HG02840 (cell line): ENCODE results near the gene NLGN2.

ENCODE experiments used
- ATAC-seq: cut with Tn5 transposase; IDR thresholded peaks from one replicate; pipeline ENCODE4 v1.9.1; 2021; ENCODE audit warnings: mild to moderate bottlenecking, moderate library complexity, moderate number of reproducible peaks; ENCODE audit not compliant: unreplicated experiment, low FRiP score

NLGN2 gene

GRCh38 chr17:7391307-7391706 lies 16.3 kb upstream of the NLGN2 start:
- no peak for ATAC-seq

DNA sequence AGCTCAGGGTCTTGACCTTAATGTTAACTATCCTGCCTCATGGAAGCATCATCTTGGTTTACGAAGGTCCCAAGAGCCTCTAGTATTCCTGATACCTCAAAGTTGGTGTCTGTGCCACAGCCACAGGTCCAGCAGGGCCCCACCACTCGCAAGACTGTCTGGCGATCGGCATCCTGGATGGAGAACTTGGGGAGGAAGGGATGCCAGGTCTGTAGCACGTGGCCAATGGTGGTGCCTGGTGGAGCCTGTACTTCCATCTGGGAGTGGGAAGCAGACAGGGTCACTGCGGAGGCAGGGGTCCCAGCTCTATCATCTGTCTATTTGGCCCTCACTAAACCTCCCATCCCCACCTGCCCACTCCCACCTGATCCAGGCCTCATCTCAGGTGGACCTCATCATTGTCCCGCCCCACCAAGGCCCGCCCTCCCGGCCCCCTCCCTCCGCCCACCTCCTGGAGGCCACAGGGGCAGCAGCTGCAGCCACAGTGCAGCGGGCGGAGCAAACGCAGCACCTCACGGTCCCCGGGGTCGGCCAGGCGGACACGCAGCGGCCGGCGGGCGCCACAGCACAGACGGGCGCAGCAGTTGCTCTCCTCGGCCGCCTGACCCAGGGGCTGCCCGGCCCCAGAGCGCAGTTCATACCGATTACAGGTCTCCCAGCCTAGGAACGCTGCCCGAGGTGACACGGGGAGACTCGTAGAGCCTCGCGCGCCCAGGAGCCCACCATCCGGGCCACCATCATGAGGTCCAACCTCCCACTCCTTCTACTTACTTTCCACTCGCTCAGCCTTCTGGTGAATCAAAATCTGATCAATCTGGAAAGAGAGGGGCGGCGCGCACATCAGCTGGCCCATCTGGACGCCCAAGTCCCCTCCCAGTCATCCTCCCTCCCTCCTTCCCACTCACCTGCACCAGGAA lies 14.7 kb upstream of the NLGN2 start:
- ATAC-seq = no peak

- peak; percentile 42 for ATAC-seq
Measured at GRCh38 chr17:7393613-7394451, 13.8 kb upstream of the NLGN2 start.

DNA sequence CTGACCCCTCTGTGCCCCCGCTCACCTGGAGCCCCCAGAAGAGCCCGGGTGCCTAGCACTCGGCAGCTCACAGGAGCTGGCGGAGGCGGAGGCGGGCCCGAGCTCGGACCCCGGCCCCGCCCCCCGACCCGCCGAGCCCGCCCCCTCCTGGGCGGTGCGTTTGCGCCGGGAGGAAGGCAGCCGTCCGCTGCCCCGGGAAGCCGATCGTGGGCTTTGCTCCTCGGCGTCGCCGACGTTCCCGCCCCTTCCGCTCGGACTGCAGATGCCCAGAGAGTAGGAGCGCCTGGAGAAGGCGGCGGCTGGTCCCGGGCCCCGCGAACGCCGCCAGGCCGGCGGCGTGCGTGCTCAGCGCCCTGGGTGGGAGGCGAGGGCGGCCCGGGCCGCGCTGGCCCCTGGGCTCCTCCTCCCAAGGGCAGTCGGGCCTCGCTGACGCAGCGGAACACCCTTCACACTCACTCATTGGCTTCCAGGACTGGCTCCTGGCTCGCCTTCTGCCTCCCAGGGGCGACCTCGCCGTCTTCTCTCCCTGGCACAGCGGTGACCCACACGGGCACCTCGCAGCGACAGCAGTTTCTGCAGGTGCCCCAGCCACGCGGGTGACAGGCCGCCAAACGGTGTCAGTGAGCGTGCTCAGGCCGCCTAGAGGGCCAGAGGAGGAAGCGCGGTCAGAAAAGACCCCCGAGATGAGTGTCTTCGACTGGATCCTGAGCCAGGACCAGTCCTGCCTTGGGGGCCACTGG lies 13.0 kb upstream of the NLGN2 start, which contains the start of gene PLSCR3:
TSS of gene PLSCR3 (minus strand) at position 74 of the 740 bp plus-strand sequence. CDS start 415 bp downstream, outside the sequence.
- peak; percentile 70 for ATAC-seq

DNA sequence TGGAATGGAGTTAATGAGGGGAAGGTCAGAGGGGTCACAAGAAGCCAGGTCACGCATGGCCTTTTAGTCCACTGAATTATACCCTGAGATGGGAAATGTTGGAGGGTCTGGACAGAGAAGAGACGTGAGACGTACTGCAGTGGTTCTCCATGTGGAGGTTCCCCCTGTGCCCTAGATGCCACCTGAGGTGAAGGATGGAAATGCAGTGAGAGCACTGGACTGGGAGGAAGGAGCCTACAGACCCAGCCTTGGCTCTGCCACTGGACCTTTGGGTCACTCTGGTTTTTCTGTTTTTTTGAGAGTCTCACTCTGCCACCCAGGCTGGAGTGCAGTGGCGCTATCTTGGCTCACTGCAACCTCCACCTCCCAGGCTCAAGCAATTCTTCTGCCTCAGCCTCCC lies 11.5 kb upstream of the NLGN2 start:
- ATAC-seq = no peak

- no peak for ATAC-seq
Measured at GRCh38 chr17:7398612-7399011, 9.0 kb upstream of the NLGN2 start.

DNA sequence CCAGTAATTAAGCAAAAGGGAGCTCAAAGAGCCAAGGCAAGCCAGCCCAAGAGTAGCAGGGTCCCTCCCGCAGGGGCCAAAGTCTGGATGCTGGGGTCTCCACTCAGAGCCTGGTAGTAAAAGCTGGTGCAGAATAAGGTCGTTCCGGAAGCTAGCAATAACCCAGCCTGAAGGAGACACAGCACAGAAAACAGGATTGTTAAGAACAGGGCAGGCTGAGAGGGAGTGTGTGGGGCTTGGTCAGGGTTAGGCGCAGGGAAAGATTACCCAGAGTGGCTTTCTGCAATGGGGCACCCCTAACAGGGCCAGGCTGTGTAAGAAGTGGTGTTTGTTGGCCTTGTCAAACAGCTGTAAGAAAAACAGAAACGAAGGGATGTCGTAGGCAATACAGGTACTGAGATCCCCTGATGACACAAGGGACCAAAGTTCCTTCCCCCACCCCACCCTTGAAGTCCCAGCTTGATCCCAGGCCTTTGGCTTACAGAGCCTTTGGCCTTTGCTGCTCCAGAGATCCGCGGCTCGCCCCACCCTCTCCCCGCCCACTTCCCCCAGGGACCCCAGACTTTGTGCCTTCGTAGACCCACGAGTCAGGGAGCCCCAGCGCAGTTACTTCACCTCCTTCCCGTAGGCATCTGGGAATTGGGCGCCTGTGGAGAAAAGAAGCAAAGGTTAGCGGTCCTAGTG lies 4.5 kb upstream of the NLGN2 start:
- ATAC-seq = no peak

- no peak for ATAC-seq
Measured at GRCh38 chr17:7403727-7403976, 4.0 kb upstream of the NLGN2 start.

DNA sequence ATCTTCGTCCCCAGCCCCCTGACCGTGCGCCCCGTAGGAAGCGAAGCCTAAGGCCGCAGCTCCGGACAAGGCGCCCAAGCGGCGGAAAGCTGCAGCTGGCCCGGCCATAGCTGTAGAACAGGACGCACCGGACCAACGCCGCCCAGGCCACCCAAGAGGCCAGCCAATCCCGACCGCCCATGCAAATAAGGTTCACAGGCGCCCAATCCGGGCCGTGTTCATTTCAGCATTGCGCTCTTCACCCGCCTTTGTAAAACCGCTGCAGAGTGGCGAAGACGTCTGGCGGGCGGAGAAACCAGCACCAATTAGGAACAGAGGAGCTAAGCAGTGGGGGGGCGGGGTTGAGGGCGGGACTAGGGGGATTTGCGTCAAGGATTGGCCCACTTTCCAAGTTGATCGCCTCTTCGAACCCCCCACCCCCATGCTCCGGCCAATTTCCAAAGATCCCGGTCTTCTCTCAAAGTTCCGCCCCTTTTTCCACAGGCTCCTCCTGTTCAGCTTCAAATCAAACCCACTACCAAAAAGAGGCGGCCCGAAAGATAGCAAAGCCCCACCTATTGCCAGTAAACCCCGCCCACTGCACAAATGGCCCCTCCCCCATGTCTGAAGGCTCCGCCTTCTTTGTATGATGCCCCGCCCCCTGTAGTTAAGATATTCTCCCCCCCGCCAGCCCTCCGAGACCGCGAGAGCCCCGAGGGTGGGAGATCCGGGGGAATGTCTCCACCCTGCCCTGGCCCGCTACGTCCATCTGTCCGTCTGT lies 3.5 kb upstream of the NLGN2 start, which contains the start of gene TMEM256:
TSS of gene TMEM256 (minus strand) at position 121 of the 760 bp plus-strand sequence. CDS start at position 108, 13 bp downstream.
- peak; percentile 95 for ATAC-seq

- ATAC-seq = peak; percentile 5
Measured at GRCh38 chr17:7404737-7405349, 2.8 kb upstream of the NLGN2 start.

DNA sequence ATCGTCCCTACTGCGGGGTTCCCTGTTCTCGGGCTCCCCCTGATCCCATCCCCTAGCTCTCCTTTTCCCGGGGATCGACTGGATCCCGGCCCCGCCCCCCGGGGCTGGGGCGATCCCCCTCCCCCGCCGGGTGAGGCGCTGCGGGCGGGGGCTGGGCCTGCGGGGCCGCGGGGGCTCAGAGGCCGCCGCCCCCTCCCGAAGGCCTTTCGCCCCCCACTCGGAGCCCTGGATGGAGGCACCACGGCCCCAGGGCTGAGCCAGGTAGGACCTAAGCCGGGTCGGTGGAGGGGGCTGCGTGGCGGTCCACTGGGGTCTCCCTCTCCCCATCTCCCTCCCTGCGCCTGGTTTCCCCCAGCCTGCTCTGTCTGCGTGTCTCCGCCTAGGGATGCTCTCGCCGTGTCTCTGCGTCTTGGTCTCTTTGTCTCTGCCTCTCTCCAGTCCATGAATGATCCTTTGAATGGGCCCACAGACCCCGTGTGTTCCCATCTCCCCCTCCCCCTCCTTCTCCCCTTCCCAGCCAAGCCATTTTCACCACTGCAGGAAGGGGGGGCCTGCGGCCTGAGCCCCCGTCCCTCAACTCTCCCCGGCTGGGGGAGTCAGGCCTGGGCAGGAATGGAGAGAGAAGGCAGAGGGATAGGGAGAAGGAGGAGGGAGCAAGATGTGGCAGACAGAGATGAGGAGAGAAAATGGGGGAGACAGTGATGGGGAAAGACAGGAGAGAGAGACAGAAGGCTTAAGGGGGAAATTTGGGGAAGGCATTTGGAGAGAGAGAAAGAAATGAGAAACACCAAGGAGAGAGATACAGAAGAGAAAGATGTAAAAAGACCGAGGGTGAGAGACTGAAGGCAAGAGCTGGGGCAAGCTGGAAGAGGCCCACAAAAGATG lies 2.1 kb upstream of the NLGN2 start:
- ATAC-seq = no peak

DNA sequence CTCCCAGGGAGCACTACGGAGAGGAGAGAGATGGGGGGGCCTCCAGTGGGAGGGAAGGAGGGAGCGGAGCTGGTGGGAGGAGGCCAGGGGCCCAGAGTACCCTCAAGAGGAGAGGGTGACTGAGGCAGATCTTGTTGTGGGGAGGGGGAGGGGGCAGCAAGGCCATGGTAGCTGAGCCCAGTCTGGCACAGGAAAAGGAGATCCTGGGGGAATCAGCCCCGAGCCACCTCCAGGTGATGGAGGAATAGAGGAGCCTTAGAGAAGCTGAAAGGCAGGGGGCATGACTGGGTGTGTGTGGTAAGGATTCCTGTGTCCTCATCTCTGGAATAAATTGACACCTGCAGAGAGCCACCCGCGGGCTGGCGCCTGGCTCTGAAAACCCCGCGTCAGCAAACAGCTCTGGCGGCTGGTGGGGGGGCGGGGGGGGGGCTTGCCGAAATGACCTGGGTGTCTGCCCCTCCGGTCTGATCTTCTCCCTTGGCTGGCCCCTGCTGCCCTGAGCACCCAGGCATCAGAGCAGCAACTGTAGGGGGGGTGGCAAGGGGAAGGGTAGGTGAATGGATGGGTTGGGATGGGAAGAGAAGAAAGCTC lies 1.3 kb upstream of the NLGN2 start:
- ATAC-seq = no peak

DNA sequence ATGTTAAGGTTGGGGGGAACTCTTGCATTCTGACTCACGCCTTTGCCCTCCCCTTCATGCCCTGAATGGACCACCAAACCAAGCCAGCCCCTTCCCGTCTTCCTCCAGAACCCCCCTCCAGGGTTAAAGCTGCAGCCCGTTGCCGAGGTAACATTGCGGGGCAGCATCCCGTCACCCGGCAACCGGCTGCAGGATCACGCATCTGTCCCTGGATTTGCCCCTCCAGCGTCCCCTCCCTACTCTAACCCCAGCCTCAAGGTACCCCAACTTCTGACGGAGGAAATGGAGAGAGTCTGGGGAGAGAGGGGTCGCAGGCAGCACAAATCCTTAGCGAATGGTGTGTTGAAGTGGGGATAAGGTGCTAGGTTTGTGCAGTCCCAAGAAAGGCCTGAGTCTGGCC lies 563 bp upstream of the NLGN2 start:
- ATAC-seq = no peak

- ATAC-seq = no peak
Measured at GRCh38 chr17:7408252-7408727, 645 bp downstream of the NLGN2 start.

DNA sequence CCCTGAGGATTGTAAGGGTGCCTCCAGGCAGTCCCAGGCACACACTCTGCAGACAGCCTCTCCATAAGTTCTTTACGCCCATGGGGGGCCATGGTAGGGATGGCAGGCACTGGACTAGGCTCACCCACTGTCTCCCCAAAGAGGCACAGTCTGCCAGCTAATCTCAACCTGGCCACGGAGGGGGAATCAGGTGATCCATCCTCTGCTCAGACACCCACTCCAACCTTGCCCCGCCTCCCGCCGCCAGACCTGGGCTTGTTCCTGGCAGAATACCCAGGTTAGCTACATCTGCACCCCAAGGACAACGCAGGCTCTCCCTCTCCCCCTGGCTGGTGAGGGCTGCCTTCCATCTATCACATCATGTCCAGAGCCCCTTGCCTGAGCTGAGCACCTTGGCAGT lies 1.2 kb downstream of the NLGN2 start:
- ATAC-seq = no peak

DNA sequence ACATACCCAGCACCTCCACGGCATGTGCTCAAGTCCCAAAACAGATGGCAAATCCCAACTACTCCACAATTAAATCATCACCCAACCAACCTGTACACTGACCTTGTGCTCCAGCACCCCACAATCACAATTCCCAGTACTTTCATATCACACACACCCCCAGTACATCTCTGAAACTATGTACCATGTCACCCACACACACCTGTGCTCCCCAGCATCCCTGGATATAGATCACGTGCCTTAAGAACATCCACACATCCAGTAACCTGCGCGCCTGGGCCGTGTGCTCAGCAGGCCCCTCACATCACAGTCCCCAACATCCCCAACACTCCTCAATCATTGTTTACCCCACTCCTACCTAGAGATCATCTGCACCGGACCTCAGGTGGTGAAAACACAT lies 2.1 kb downstream of the NLGN2 start:
- ATAC-seq = no peak

DNA sequence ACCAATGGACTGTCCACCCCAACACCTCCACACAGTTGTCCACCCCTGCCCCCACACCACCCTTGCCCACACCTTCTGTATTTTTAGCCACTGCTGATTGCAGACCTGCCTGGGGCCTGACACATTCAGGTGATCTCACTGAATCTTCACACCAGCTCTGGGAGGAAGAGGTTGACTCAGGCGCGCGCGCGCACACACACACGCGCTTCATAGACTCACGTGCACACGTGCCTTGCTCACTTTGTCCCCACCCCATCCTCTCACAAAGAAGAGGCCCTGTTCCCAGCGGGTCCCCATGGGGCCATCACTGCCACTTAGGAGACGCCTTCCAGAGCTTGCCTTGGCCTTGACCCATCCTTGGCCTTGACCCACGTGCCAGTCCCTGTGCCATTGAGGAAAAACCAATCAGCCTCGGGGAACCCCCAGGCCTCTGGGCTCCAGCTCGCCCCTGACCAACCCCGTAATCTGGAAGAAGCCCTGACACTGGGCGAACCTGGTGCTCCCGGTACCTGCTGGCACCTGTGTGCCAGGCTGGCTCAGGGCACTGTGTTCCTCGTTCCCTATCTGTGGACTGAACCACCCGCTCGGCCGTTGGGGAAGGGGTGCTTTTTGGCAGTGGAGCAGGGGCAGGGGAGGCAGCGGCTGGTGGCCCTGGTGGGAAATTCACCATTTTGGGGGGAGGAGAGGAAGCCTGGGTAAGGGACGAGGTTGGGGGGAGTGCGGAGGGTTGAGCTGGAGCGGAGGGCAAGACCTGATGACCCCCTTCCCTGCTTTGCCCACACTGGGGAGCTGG lies 3.2 kb downstream of the NLGN2 start:
- no peak for ATAC-seq
